HG03095 (cell line): ENCODE data around the gene PPP1R14D.

ENCODE experiments used
- ATAC-seq: cut with Tn5 transposase; IDR thresholded peaks from one replicate; pipeline ENCODE4 v1.9.1; 2021; ENCODE audit warnings: moderate library complexity; ENCODE audit not compliant: unreplicated experiment

PPP1R14D gene

DNA sequence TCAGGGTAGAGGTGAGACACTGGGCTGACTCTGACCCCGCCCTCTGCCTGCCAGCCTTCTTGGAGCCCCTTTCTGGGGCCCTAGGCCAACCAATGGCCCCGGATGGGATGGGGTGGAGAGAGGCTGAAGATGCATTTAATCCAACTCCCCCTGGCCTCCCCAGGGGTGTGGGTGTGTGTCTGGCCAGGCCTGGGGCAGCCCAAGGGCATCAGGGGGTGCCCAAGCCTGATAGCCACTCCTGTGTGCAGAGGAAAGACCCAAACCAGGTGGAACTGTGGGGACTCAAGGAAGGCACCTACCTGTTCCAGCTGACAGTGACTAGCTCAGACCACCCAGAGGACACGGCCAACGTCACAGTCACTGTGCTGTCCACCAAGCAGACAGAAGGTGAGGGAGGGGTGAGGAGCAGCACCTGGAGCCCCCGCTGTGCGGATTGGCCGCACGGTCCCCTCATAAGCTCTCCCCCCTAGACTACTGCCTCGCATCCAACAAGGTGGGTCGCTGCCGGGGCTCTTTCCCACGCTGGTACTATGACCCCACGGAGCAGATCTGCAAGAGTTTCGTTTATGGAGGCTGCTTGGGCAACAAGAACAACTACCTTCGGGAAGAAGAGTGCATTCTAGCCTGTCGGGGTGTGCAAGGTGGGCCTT lies 24.9 kb upstream of the PPP1R14D start:
- no peak for ATAC-seq

DNA sequence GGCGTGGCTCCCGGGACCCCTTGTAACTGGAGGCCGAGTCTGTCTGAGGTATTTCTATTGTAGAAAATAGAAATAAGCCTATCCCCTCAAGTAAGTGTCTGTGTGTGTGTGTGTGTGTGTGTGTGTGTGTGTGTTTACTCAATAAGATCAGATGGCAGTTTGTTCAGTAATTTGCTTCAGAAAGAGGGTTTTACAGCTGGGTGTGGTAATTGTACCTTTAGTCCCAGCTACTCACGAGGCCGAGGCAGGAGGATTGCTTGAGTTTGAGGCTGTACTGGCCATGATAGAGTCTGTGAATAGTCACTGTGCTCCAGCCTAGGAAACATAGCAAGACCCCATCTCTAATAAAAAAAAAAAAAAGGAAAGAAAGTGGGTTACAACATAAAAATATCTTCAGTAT lies 24.0 kb upstream of the PPP1R14D start:
- ATAC-seq = no peak

DNA sequence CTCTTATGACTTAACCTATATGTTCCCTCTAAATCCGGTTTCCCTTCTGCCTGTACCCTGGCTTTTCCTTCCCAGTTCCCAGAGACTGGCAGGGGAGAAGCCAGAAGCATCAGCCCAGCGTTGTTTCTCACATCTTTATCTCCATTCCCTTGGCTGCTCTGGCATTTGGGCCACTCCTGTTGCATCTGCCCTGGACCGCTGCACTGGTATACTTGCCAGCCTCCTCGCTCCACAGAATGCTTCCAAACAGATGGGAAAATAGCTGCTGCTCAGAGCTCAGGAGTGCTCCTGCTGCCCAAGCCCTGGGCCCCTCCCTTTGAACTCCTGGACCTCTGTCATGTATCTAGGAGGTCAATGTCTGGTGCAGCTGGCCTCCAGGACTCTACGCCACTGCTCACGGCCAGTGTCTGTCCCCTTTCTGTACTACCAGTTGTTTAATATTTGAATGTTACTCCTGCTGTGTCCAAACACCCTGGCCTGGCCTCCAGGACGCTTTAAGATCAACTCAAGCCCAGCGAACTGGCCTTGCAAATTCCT lies 22.1 kb upstream of the PPP1R14D start:
- no peak for ATAC-seq

DNA sequence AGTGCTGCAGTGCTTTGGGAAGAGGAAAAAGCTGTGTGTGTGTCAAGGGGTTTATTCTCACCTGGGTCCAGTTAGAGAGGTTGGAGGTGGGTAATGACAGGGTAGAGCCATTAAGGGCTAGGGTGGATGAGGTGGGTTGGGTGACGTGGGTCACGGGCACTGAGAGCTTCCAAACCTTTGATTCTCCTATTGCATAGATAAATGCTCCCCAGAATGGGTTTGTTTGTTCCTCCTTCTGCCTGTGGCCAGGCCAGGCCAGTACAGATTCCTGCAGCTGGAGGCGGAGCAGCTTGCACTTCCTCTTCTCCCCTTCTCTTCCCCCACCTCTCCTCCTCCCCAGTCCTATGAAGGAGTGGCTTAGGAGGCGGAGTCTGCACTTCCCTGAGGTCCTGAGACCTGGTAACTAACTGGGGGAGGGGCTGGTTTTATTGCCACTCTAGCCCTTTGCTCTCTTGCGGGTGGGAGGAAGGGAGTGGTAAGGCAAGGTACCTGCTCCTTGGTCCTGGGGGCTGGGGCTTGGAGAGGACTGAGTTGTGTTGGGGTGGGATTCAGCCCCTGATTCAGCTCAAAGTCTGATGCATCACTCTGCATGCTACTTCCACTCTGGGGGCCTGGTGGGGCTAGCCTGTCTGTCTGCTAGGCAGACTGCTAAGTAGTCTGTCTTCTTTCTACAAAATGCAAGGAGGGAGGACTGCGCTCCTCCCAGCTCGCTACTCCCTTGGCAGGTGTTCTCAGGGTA lies 18.9 kb upstream of the PPP1R14D start:
- ATAC-seq = peak; percentile 72

DNA sequence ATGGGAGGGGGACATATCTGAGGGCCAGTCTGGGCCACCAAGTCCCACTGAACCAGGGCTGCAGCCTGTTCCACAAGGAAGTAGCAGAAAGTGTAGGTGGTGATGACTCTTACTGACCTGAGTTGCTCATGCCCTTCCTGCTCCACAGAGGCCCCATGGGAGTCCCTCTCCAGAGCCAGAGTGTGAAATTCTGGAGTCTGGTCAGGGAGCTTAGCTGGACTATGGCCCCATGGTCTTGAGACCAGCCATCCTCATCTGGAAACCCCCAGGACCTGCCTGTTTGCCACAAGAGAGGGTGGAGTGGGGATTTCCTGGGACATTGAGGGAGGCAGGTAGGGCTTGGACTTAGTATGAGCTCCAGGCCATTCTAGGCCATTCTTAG lies 18.3 kb upstream of the PPP1R14D start:
- ATAC-seq = peak; percentile 19

DNA sequence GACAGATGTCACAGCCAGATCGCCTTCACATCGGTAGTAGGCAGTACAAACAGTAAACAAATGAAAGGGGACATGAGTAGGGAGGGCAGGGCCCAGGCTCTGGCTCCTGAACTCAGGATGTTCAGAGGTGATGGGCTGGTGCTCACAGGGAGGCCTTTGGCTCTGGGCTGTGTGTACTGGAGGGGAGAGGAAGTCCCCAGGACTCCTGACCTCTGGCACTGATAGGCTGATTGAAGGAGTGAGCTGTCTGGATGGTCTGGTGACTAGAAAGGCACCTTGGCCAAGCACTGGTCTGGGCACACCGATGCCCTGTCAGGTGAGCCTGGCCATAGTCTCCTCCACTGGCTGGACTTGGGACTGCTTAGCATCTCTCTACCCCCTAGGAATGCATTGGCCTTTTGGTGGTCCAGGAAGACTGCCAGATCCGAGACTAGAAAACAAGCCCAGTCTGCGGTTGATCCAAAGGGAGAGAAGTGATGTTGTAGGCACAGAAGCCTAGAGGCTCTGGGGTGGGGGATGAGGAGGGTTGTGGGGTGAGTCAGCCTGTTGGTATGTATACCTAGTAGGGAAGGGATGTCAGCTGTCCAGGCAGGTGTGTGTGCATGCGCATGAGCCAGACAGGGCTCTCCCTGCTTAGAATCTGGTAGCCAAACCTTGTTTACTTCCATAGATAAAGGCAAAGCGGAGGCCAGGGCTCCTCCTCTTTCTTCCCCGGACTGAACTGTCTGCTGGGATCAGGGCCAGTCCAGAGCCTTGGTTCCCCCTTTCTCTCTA lies 17.2 kb upstream of the PPP1R14D start:
- no peak for ATAC-seq

DNA sequence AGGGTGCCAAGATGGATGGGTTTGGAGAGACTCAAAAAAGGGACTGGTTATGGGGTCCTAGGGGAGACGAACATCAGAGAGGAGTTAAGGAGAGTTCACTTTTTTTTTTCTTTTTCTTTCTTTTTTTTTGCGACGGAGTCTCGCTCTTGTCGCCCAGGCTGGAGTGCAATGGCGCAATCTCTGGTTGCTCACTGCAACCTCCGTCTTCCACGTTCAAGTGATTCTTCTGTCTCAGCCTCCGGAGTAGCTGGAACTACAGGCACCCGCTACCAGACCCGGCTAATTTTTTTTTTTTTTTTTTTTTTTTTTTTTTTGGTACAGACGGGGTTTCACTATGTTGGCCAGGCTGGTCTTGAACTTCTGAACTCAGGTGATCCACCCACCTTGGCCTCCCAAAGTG lies 16.5 kb upstream of the PPP1R14D start:
- ATAC-seq = no peak

DNA sequence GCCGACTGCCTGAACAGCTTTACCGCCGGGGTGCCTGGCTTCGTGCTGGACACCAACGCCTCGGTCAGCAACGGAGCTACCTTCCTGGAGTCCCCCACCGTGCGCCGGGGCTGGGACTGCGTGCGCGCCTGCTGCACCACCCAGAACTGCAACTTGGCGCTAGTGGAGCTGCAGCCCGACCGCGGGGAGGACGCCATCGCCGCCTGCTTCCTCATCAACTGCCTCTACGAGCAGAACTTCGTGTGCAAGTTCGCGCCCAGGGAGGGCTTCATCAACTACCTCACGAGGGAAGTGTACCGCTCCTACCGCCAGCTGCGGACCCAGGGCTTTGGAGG lies 16.2 kb upstream of the PPP1R14D start:
- no peak for ATAC-seq

DNA sequence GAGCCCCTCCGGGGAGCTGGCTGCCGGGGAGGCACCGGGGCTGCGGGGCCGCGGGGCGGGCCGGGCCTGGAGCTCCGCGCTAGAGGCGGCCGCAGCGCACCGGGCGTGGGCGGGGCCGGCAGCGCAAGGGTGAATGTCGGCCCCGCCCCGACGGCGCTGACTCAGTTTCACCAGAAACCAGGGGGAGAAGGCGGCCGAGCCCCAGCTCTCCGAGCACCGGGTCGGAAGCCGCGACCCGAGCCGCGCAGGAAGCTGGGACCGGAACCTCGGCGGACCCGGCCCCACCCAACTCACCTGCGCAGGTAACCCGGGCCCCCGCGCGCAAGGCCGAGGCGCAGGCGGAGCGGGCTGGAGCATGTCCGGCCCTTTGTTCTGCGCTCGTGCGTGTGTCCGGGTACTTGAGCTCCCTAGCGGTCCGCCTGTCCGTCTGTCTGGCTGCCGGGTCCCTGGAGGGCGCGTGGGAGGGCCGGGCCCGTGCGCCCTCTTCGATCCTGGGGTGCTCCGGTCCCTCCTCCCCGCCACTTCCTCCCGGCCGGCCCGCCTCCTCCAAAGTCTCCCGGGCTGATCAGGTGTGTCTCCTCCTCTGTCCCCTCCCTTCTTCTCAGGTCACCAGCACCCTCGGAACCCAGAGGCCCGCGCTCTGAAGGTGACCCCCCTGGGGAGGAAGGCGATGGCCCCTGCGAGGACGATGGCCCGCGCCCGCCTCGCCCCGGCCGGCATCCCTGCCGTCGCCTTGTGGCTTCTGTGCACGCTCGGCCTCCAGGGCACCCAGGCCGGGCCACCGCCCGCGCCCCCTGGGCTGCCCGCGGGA lies 15.6 kb upstream of the PPP1R14D start, which contains the start of gene SPINT1:
Gene SPINT1 (plus strand): TSS at position 164 of the 811 bp plus-strand sequence. CDS start 507 bp downstream, at position 671.
- ATAC-seq = no peak

DNA sequence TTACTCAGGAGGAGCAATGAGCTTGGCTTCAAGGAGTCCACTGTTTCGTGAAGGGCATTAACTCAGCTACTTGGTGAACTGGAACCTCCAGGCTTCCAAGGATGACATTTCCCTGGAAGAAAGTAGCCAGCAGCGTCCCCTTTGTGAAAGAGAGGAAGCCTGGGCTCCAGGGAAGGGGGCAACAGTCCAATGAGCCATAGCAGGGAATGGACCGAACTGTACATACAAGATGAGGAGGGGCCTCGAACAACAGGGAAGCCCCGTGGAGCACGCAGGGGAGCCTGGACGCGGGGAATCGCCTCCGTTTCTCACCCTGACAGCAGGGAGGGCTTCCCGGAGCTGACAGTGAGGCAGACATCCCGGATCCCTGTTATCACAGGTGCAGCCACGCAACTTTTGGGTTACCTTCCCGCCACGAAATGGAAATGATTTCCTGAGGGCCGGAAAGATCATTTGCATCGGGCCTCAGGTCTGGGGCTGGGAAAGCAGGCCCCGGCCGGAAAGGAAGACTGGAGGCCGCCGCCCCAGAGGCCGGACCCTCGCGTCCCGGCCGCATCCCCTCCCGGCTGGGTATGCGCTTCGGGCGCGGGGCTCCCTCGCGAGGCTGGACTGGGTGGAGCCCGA lies 14.9 kb upstream of the PPP1R14D start:
- no peak for ATAC-seq

DNA sequence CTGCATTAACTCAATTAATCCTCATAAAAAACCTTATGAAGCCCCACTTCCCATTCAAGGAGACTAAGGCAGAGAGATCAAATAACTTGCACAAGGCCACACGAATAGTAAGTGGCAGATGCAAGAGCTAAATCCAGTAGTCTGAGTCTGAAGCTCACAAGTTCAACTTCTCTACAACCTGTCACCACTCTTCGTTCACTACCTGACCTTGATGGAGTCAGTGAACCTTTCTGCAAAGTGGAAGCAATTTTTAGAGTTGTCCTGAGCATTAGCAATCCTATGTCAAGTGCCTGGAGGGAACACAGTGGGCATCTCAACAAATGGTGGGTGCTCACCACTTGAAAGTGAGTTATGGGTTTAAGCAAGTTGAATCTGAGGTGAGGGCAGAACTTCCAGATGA lies 13.2 kb upstream of the PPP1R14D start:
- no peak for ATAC-seq

DNA sequence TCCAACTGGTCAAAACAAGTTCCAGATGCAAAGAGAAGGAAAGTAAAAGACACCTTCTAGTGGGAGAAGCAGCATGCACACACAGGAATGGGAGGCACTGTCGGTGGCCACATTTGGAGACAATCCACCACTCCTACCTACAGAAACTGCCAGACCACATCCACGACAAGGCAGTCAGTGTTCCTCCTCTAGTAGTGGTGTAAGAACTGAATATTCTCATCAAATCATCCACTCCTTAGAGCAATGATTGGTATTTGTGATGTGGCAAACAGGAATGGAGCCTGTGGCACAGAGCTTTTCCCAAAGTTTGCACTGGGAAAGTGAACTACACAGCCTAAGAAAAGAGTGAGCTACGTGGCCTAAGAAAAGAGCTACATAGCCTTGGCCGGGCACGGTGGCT lies 10.2 kb upstream of the PPP1R14D start:
- no peak for ATAC-seq

DNA sequence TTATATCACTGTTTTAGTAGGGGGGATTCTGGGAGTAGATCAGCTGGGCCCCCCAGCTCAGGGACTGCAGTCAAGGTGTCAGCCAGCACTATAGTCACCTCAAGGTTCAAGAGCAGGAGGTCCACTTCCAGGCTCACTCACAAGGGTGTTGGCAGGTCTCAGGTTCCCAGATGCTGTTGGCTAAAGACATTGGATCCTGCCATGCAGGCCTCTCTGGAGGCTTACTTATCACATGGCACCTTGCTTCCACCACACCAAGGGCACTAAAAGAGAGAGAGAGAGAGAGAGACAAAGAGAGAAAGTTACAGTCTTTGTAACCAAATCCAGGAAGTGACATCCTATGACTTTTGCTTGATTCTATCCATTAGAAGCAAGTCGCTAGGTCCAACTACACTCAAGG lies 7.5 kb upstream of the PPP1R14D start:
- no peak for ATAC-seq

DNA sequence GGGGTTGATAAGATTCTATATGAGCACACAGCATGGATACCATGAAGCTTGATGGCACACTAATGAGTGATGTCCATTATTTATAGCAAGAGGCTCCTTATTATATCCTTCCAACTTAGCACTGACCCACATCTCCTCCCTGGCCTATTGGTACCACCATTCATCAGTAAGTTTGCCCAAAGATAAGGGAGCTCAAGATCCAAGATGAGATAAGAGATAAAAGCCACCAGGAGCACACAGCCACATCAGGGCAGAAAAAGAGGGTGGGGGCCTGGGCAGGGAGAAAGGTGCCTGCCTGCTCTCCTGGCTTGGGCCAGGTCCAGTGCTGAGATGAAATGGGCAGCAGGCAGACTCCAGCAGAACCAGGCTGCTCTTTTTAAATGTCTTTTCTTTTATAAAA lies 4.4 kb upstream of the PPP1R14D start:
- no peak for ATAC-seq

DNA sequence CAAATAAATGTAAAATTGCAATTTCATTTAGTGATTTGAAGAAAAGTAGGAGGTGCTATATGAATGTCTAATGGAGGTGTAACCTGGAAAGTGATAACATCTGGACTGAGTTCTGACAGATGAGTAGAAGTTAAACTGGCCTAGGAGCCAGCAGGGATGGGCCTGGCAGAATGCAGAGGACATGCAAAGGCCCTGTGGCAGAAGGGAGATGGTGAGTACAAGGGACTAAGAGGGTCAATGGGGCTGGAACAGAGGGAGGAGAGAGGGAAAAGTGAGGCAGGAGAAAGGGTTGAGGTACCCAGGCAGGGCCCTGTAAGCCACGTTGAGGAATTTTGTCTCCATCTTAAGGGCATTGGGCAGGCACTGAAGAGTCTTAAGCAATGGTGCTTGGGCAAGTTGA lies 3.4 kb upstream of the PPP1R14D start:
- ATAC-seq = no peak

DNA sequence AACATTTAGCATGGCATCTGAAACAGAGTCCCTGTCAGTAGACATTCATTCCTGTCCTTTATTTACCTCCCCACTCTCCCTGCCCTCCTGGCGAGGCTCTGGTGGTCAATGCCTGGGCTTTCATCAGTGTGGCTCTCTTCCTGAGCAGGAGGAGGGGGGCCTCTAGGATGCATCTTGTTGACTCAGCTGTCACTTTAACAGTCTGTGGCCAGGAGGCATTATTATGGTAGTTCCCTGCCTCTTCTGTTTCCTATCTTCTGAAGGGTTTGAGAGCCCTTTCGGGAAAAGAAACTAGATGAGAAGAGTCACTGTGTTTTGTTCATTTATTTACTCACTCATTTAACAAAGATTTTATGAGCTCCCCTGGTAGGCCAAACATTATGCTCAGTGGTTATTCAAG lies 2.4 kb upstream of the PPP1R14D start:
- no peak for ATAC-seq

DNA sequence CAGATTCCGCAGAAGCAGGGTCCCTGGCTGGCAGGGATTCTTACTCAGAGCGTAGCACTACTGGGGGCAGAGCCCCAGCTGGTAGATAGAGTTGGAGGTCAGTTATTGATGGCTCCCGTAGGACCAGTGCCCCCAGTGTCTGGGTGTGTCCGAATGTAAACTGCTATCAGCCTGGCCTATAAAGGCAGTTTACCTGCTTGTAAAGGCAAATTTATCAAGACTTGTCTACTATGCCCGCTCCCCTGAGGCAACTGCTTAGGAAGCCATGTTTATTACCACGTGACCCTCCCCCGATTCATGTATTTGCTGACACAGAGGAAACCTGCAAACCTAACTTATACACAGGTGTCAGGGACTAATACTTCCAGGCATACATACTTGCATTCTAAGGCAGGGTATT lies 607 bp upstream of the PPP1R14D start:
- ATAC-seq = no peak

DNA sequence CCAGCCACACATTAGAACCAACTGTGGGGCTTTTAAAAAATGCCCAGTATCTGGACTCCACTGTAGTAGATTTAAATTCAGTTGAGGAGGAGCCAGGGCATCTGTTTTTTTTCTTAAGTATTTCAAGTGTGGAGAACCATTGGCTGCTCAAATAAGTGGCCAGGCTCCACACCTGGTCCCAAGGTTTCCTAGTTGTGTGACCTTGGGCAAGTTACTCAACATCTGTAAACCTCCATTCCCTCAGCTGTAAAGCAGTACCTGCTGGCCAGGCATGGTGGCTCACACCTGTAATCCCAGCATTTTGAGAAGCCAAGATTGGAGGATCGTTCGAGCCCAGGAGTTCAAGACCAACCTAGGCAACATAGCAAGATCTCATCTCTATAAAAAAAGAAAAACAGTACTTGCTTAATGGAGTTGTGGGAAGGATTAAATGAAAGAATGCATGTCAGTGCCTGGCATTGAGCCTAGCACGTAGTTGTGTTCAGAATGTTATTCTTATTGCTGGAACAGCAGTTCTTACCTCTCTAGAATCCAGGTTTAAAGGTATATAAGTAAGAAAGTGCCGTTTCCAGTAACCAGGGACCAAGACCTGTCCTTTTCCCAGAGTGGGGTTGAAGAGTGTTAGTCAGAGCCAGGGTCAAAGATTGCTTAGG lies 2.0 kb downstream of the PPP1R14D start:
- no peak for ATAC-seq

DNA sequence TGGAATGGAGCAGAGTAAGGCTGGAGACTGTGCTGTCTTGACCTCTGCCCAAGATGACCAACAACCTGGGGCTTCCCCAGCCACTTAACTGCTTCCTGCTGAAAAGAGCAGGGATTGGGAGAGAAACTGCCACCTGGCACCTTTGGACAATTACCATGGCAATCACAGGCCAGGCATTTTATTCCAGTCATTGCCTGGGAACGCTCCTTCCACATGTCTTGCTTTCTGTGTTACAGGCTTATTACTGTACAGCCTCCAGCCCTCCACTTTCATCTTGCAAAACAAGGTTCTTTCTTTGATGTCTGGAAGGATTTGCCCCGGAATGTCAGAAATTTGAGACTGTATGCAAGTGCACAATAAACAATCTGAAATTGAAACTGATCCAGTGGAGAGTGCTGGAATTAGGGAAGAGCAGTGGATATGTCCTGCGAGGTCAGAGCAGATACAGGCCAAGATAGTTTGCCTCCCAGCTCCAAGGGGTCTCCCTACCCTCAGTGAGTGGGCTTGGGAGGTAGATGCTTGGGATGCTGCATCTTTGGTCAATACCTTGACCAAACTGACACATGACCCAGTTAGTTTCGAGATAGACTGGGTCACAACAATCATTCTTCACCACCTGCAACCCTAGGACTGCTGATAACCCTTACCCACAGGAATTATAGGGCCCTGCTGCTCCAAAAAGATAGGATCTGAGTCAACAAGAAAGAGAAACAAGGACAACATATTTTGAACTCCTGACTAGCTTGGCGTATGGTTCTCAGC lies 2.7 kb downstream of the PPP1R14D start:
- ATAC-seq = no peak
